ENCODE measurements around the gene TUBAL3. TPM values are rescaled to one million over a fixed set of nuclear protein-coding genes. Genes with fewer than 3 reads are reported as not detected.

TUBAL3 gene
- total RNA-seq, 3 donors from 2014 or later: 1.6 to 1.9 TPM; not detected in 1

GRCh38 chr10:5393529-5393928, 11.1 kb downstream of the TUBAL3 start:
- Histone ChIP-seq H3K36me3 (no peaks in the 10 kb centered on the region), H3K27ac (no peak overlapping the region), H3K4me1 (no peaks in the 10 kb centered on the region), H3K9me3 (peaks cover 8 to 26% of the 10 kb centered on the region in 2 donors), H3K4me3 (no peak overlapping the region), H3K27me3 (no peaks in the 10 kb centered on the region)
- DNase-seq (ENCODE audit: low spot score in 2 of 2): no peak
- TF ChIP-seq, protein P1, sequence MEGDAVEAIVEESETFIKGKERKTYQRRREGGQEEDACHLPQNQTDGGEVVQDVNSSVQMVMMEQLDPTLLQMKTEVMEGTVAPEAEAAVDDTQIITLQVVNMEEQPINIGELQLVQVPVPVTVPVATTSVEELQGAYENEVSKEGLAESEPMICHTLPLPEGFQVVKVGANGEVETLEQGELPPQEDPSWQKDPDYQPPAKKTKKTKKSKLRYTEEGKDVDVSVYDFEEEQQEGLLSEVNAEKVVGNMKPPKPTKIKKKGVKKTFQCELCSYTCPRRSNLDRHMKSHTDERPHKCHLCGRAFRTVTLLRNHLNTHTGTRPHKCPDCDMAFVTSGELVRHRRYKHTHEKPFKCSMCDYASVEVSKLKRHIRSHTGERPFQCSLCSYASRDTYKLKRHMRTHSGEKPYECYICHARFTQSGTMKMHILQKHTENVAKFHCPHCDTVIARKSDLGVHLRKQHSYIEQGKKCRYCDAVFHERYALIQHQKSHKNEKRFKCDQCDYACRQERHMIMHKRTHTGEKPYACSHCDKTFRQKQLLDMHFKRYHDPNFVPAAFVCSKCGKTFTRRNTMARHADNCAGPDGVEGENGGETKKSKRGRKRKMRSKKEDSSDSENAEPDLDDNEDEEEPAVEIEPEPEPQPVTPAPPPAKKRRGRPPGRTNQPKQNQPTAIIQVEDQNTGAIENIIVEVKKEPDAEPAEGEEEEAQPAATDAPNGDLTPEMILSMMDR (IDR thresholded peaks at IDR 0.05): no peak
- no peak for TF ChIP-seq POLR2AphosphoS5 (IDR thresholded peaks at IDR 0.05)
- no peak for TF ChIP-seq POLR2A (IDR thresholded peaks at IDR 0.05)
- intact Hi-C loops (cut with DNase I; ENCODE audit: low total_unique reads): no loop called here

DNA sequence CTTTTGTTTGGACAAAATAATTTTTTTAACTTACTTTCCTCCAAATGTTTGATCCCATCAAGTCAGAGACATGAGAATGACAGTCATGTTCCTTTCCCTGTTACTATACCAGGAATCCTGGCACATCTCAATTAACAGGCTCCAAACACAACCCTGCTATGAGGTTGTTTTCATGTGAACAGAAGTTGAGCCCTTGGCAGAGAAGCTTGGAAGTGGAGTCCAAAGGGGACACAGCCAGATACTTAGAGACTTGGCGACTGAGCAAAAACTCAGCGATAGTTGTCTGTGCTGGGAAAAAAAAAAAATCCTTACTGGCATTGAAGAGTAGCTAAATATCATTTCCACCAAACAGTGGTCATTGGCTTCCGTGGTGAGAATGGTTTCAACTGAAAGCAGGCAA, 12.8 kb downstream of the TUBAL3 start:
- no peak for TF ChIP-seq POLR2AphosphoS5 (IDR thresholded peaks at IDR 0.05)
- no peak for TF ChIP-seq POLR2A (IDR thresholded peaks at IDR 0.05)
- TF ChIP-seq, protein P1 (IDR thresholded peaks at IDR 0.05): no peak
- Histone ChIP-seq H3K27ac (no peak overlapping the region), H3K4me1 (no peaks in the 10 kb centered on the region), H3K9me3 (peaks cover 8 to 26% of the 10 kb centered on the region in 2 donors), H3K36me3 (no peaks in the 10 kb centered on the region), H3K27me3 (no peaks in the 10 kb centered on the region), H3K4me3 (no peak overlapping the region)
- no peak for DNase-seq (ENCODE audit: low spot score in 2 of 2)
- intact Hi-C loops (cut with DNase I; ENCODE audit: low total_unique reads): no loop called here

- TF ChIP-seq POLR2A (IDR thresholded peaks at IDR 0.05) (no peak), POLR2AphosphoS5 (IDR thresholded peaks at IDR 0.05) (no peak)
- TF ChIP-seq, protein P1 (IDR thresholded peaks at IDR 0.05): no peak
- intact Hi-C loops (cut with DNase I; ENCODE audit: low total_unique reads): no loop called here
- Histone ChIP-seq H3K36me3 (no peaks in the 10 kb centered on the region), H3K27ac (no peak overlapping the region), H3K27me3 (no peaks in the 10 kb centered on the region), H3K4me1 (no peaks in the 10 kb centered on the region), H3K4me3 (no peak overlapping the region), H3K9me3 (peaks cover 8 to 26% of the 10 kb centered on the region in 2 donors)
- DNase-seq (ENCODE audit: low spot score in 2 of 2): no peak
These were observed 13.9 kb downstream of the TUBAL3 start for GRCh38 chr10:5390607-5391205.

- TF ChIP-seq, protein P1 (IDR thresholded peaks at IDR 0.05): no peak
- TF ChIP-seq POLR2AphosphoS5 (IDR thresholded peaks at IDR 0.05) (no peak), POLR2A (IDR thresholded peaks at IDR 0.05) (no peak)
- H3K4me3 ChIP-seq: no peak overlapping the region
- H3K9me3 ChIP-seq: peaks cover 8 to 26% of the 10 kb centered on the region in 2 donors
- H3K36me3 ChIP-seq: no peaks in the 10 kb centered on the region
- no peak overlapping the region for H3K27ac ChIP-seq
- H3K27me3 ChIP-seq: no peaks in the 10 kb centered on the region
- intact Hi-C loops (cut with DNase I; ENCODE audit: low total_unique reads): loop anchor here (10.0 kb wide), 1 partner anchor 542 kb away; no protein-coding TSS in a partner anchor
- DNase-seq (ENCODE audit: low spot score in 2 of 2): no peak
- H3K4me1 ChIP-seq: no peaks in the 10 kb centered on the region
These were observed 17.5 kb downstream of the TUBAL3 start for GRCh38 chr10:5387169-5387568.

DNA sequence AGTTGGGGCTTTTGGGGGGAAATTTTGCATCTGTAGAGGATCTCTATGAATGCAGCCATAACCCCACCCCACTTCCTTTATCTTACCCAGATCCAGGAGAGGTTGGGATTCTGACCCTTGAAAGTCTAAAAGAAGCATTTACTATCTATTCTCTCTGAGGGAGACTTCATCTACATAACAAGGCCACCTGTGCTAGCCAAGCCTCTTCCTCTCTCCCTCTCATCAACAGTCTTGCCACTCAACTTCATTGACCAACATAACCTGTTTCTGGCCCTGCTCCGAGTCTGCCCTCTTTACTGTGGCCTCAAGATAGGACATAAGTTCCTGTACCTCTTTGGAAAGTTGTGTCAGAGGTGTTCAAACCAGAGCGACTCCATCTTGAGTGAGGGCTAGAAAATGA, 19.4 kb downstream of the TUBAL3 start:
- no peak overlapping the region for H3K4me3 ChIP-seq
- peaks cover 0 to 10% of the 10 kb centered on the region in 2 donors for H3K9me3 ChIP-seq
- H3K36me3 ChIP-seq: no peaks in the 10 kb centered on the region
- TF ChIP-seq POLR2AphosphoS5 (IDR thresholded peaks at IDR 0.05): no peak
- no peak for TF ChIP-seq POLR2A (IDR thresholded peaks at IDR 0.05)
- TF ChIP-seq, protein P1 (IDR thresholded peaks at IDR 0.05): no peak
- H3K27ac ChIP-seq: no peak overlapping the region
- intact Hi-C loops (cut with DNase I; ENCODE audit: low total_unique reads): loop anchor here (10.0 kb wide), 1 partner anchor 540 kb away; no protein-coding TSS in a partner anchor
- no peaks in the 10 kb centered on the region for H3K27me3 ChIP-seq
- no peak for DNase-seq (ENCODE audit: low spot score in 2 of 2)
- no peaks in the 10 kb centered on the region for H3K4me1 ChIP-seq
